ENCODE results near the gene ZBED4. TPM values are rescaled to one million over a fixed set of nuclear protein-coding genes. Genes with fewer than 3 reads are reported as not detected.
"Not testable (repeated sequence)": the region's sequence is repeated elsewhere in the genome, so short reads cannot be mapped to it uniquely, and the experiment has no call there.

The ZBED4 gene
- total and polyA plus RNA-seq, 5 donors from 2014 or later: 6.1 to 17.1 (median 6.9) TPM

- peaks cover 35% of the 10 kb centered on the region for H3K27me3 Mint-ChIP-seq
- H3K4me3 Mint-ChIP-seq: peak overlapping the region; percentile 42 to 96 (median 89)
- H3K4me1 Mint-ChIP-seq: peaks cover 19 to 52% (median 33%) of the 10 kb centered on the region in 4 donors
- H3K27ac Mint-ChIP-seq: peak overlapping the region in 1 of 3 donors; percentile 25
- ATAC-seq (ENCODE audit: low read depth in 2 of 2): no peak
- peaks cover 0 to 2% (median 0%) of the 10 kb centered on the region in 7 donors for H3K9me3 Mint-ChIP-seq
- Histone ChIP-seq H3K27me3 (ENCODE audit: control insufficient read depth, insufficient read depth, low read length) (no peaks in the 10 kb centered on the region), H3K27ac (ENCODE audit: insufficient read depth, low read length, poor library complexity, severe bottlenecking) (no peak overlapping the region), H3K36me3 (ENCODE audit: control insufficient read depth, insufficient read depth, low read length) (no peaks in the 10 kb centered on the region), H3K4me3 (ENCODE audit: low read depth, low read length) (no peak overlapping the region), H3K9me3 (ENCODE audit: control insufficient read depth in 2 of 2, low read length in 2 of 2) (no peaks in the 10 kb centered on the region), H3K4me1 (ENCODE audit: control insufficient read depth, insufficient read depth, low read length, poor library complexity, severe bottlenecking) (peaks cover 63% of the 10 kb centered on the region)
- peaks cover 3% of the 10 kb centered on the region for H3K36me3 Mint-ChIP-seq
- no peak for DNase-seq
Measured at GRCh38 chr22:49850959-49851802, 2.5 kb upstream of the ZBED4 start.

GRCh38 chr22:49852568-49852897, 1.1 kb upstream of the ZBED4 start:
- H3K36me3 ChIP-seq (ENCODE audit: control insufficient read depth, insufficient read depth, low read length); H3K9me3 Mint-ChIP-seq; H3K27me3 ChIP-seq (ENCODE audit: control insufficient read depth, insufficient read depth, low read length); ATAC-seq (ENCODE audit: low read depth in 2 of 2); H3K9me3 ChIP-seq (ENCODE audit: control insufficient read depth in 2 of 2, low read length in 2 of 2); DNase-seq; H3K36me3 Mint-ChIP-seq: not testable (repeated sequence)
- Histone ChIP-seq H3K4me3 (ENCODE audit: low read depth, low read length) (peak overlapping the region; percentile 55), H3K4me1 (ENCODE audit: control insufficient read depth, insufficient read depth, low read length, poor library complexity, severe bottlenecking) (peaks cover 67% of the 10 kb centered on the region), H3K27ac (ENCODE audit: insufficient read depth, low read length, poor library complexity, severe bottlenecking) (peak overlapping the region; percentile 83)
- Mint-ChIP-seq H3K27ac (peak overlapping the region in 1 of 3 donors; percentile 76), H3K4me1 (peaks cover 19 to 56% (median 35%) of the 10 kb centered on the region in 4 donors), H3K27me3 (peaks cover 22% of the 10 kb centered on the region), H3K4me3 (peak overlapping the region; percentile 73 to 94 (median 85))

GRCh38 chr22:49853981-49854831, 562 bp downstream of the ZBED4 start:
- Mint-ChIP-seq H3K36me3 (peaks cover 7% of the 10 kb centered on the region), H3K9me3 (peaks cover 0 to 2% (median 0%) of the 10 kb centered on the region in 7 donors), H3K4me1 (peaks cover 22 to 67% (median 43%) of the 10 kb centered on the region in 4 donors), H3K4me3 (peak overlapping the region; percentile 95 to 99 (median 96)), H3K27ac (peak overlapping the region; percentile 90 to 94 (median 93)), H3K27me3 (peaks cover 16% of the 10 kb centered on the region)
- Histone ChIP-seq H3K4me1 (ENCODE audit: control insufficient read depth, insufficient read depth, low read length, poor library complexity, severe bottlenecking) (peaks cover 57% of the 10 kb centered on the region), H3K4me3 (ENCODE audit: low read depth, low read length) (peak overlapping the region; percentile 84), H3K36me3 (ENCODE audit: control insufficient read depth, insufficient read depth, low read length) (no peaks in the 10 kb centered on the region), H3K27me3 (ENCODE audit: control insufficient read depth, insufficient read depth, low read length) (no peaks in the 10 kb centered on the region), H3K9me3 (ENCODE audit: control insufficient read depth in 2 of 2, low read length in 2 of 2) (no peaks in the 10 kb centered on the region), H3K27ac (ENCODE audit: insufficient read depth, low read length, poor library complexity, severe bottlenecking) (peak overlapping the region; percentile 69)
- ATAC-seq (ENCODE audit: low read depth in 2 of 2) (peak in 1 of 2 donors; percentile 5), DNase-seq (peak in 1 of 3 donors; percentile 39)

- DNase-seq (peak in 1 of 3 donors; percentile 31), ATAC-seq (ENCODE audit: low read depth in 2 of 2) (no peak)
- H3K27ac ChIP-seq (ENCODE audit: insufficient read depth, low read length, poor library complexity, severe bottlenecking): peak overlapping the region; percentile 69
- H3K27ac Mint-ChIP-seq: peak overlapping the region; percentile 74 to 94 (median 87)
- no peaks in the 10 kb centered on the region for H3K36me3 ChIP-seq (ENCODE audit: control insufficient read depth, insufficient read depth, low read length)
- H3K4me1 Mint-ChIP-seq: peaks cover 22 to 67% (median 42%) of the 10 kb centered on the region in 4 donors
- peak overlapping the region; percentile 84 for H3K4me3 ChIP-seq (ENCODE audit: low read depth, low read length)
- H3K4me1 ChIP-seq (ENCODE audit: control insufficient read depth, insufficient read depth, low read length, poor library complexity, severe bottlenecking): peaks cover 48% of the 10 kb centered on the region
- H3K4me3 Mint-ChIP-seq: peak overlapping the region; percentile 95 to 99 (median 96)
- H3K27me3 ChIP-seq (ENCODE audit: control insufficient read depth, insufficient read depth, low read length): no peaks in the 10 kb centered on the region
- peaks cover 11% of the 10 kb centered on the region for H3K27me3 Mint-ChIP-seq
- peaks cover 9% of the 10 kb centered on the region for H3K36me3 Mint-ChIP-seq
- H3K9me3 Mint-ChIP-seq: no peaks in the 10 kb centered on the region
- no peaks in the 10 kb centered on the region for H3K9me3 ChIP-seq (ENCODE audit: control insufficient read depth in 2 of 2, low read length in 2 of 2)
Measured at GRCh38 chr22:49855251-49855911, 1.7 kb downstream of the ZBED4 start.

- Mint-ChIP-seq H3K36me3 (peaks cover 9% of the 10 kb centered on the region), H3K9me3 (no peaks in the 10 kb centered on the region), H3K27ac (peak overlapping the region in 1 of 3 donors; percentile 87), H3K4me3 (peak overlapping the region; percentile 95 to 99 (median 96)), H3K27me3 (peaks cover 5% of the 10 kb centered on the region), H3K4me1 (peaks cover 24 to 58% (median 40%) of the 10 kb centered on the region in 4 donors)
- no peak overlapping the region for H3K27ac ChIP-seq (ENCODE audit: insufficient read depth, low read length, poor library complexity, severe bottlenecking)
- no peak for DNase-seq
- no peak for ATAC-seq (ENCODE audit: low read depth in 2 of 2)
- no peaks in the 10 kb centered on the region for H3K36me3 ChIP-seq (ENCODE audit: control insufficient read depth, insufficient read depth, low read length)
- H3K9me3 ChIP-seq (ENCODE audit: control insufficient read depth in 2 of 2, low read length in 2 of 2): no peaks in the 10 kb centered on the region
- peaks cover 42% of the 10 kb centered on the region for H3K4me1 ChIP-seq (ENCODE audit: control insufficient read depth, insufficient read depth, low read length, poor library complexity, severe bottlenecking)
- no peak overlapping the region for H3K4me3 ChIP-seq (ENCODE audit: low read depth, low read length)
- H3K27me3 ChIP-seq (ENCODE audit: control insufficient read depth, insufficient read depth, low read length): no peaks in the 10 kb centered on the region
Measured at GRCh38 chr22:49856343-49856742, 2.7 kb downstream of the ZBED4 start.

GRCh38 chr22:49856766-49857618, 3.3 kb downstream of the ZBED4 start:
- Histone ChIP-seq H3K4me1 (ENCODE audit: control insufficient read depth, insufficient read depth, low read length, poor library complexity, severe bottlenecking) (peaks cover 43% of the 10 kb centered on the region), H3K27me3 (ENCODE audit: control insufficient read depth, insufficient read depth, low read length) (no peaks in the 10 kb centered on the region), H3K4me3 (ENCODE audit: low read depth, low read length) (no peak overlapping the region), H3K9me3 (ENCODE audit: control insufficient read depth in 2 of 2, low read length in 2 of 2) (no peaks in the 10 kb centered on the region), H3K36me3 (ENCODE audit: control insufficient read depth, insufficient read depth, low read length) (no peaks in the 10 kb centered on the region), H3K27ac (ENCODE audit: insufficient read depth, low read length, poor library complexity, severe bottlenecking) (no peak overlapping the region)
- Mint-ChIP-seq H3K4me3 (peak overlapping the region in 2 of 4 donors; percentile 53 to 75), H3K27me3 (peaks cover 5% of the 10 kb centered on the region), H3K27ac (peak overlapping the region in 1 of 3 donors; percentile 80), H3K4me1 (peaks cover 25 to 58% (median 40%) of the 10 kb centered on the region in 4 donors), H3K9me3 (no peaks in the 10 kb centered on the region), H3K36me3 (peaks cover 6% of the 10 kb centered on the region)
- DNase-seq (no peak), ATAC-seq (ENCODE audit: low read depth in 2 of 2) (no peak)

Data from CD4-positive, CD25-positive, alpha-beta regulatory T cell (primary cell).